DOHH2 (cell line): ENCODE data around the gene CCDC80.

ENCODE experiments used
- CTCF ChIP-seq: fragments of 200-600 bp; sonication (generic); IDR thresholded peaks from one replicate; pipeline ENCODE4 v1.5.1; 2014; ENCODE audit warnings: antibody characterized with exemption, mild to moderate bottlenecking, low read depth, low read length; ENCODE audit not compliant: poor library complexity, severe bottlenecking
- EZH2phosphoT487 ChIP-seq: fragments of 200-600 bp; sonication (generic); IDR thresholded peaks from 2 replicates; pipeline ENCODE4 v1.6.1; 2017; ENCODE audit warnings: borderline replicate concordance, mild to moderate bottlenecking, antibody characterized with exemption, low read length, moderate library complexity, mixed read lengths

DNA sequence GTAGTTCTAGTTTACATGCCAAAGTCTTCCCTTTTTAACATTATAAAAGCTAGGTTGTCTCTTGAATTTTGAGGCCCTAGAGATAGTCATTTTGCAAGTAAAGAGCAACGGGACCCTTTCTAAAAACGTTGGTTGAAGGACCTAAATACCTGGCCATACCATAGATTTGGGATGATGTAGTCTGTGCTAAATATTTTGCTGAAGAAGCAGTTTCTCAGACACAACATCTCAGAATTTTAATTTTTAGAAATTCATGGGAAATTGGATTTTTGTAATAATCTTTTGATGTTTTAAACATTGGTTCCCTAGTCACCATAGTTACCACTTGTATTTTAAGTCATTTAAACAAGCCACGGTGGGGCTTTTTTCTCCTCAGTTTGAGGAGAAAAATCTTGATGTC, 57.8 kb downstream of the CCDC80 start:
- TF ChIP-seq CTCF (no peak), EZH2phosphoT487 (no peak)
